Limb (tissue), 2 donors: ENCODE data around the gene STK33.
A peak's percentile ranks its signal among the peaks of the same experiment; 100 is the strongest.

ENCODE experiments used
- DNase-seq, 2 donors: peaks; one replicate each; pipeline ENCODE4 v3.0.0-alpha.2; 2016; ENCODE audit errors: extremely low spot score in 2 of 2

STK33 gene

DNA sequence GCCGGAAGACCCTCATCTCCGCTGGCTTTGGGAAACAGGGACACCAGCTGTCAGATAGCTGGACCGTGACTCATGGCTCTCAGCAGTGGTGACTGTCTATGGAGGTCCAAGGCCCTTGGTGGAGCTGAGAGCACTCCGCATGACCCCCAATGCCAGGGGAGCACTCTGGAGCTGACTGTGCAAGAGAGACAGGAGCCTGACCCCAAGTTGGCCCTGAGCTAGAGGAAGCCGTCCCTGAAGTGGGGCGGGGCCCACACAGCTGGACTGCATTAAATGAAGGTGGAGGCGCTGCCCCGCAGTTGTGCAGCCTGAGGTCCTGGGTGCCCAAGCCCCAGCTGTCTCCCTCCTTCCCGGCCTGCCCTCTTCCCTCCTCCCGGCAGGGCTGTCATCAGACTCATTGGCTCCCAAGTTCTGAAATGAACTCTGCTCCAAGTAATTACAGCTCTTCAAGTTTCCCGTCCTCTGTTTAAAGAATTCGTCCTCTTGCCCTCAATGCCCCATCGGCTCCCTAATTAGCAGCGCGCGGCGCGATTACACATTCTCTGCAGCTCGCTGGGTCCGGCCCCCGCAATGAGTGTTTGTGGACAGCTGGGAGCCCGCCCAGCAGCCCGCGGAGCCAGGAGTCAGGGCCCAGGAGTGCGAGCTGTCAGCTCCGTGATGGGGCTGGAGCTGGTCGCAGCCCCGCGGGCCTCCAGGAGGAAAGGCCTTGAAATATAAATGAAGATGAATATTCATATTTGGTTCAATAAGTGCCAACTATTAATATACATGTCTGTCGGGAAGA, 237.1 kb downstream of the STK33 start:
- DNase-seq: peak; percentile 16 to 51

DNA sequence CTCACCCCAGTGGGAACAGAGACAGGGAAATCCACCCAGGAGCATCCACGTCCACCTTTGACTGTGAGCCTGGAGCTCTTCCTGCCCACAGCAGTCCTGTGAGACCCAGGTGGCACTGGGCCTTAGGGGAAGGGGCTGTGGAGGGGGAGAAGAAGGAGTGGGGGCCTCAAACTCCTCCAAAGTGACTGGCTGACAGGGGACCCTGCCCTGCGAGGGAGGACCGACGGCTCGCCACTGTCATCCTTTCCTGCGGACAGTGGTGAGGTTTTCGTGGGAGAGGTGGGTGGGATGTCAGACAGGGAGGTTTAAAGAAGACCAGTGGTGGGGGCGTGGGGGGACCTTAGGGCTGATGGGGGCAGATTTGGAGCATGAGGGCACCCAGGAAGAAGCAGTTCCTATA, 237.8 kb downstream of the STK33 start:
- DNase-seq: no peak

GRCh38 chr11:8355416-8355742, 238.6 kb downstream of the STK33 start:
- no peak for DNase-seq

DNA sequence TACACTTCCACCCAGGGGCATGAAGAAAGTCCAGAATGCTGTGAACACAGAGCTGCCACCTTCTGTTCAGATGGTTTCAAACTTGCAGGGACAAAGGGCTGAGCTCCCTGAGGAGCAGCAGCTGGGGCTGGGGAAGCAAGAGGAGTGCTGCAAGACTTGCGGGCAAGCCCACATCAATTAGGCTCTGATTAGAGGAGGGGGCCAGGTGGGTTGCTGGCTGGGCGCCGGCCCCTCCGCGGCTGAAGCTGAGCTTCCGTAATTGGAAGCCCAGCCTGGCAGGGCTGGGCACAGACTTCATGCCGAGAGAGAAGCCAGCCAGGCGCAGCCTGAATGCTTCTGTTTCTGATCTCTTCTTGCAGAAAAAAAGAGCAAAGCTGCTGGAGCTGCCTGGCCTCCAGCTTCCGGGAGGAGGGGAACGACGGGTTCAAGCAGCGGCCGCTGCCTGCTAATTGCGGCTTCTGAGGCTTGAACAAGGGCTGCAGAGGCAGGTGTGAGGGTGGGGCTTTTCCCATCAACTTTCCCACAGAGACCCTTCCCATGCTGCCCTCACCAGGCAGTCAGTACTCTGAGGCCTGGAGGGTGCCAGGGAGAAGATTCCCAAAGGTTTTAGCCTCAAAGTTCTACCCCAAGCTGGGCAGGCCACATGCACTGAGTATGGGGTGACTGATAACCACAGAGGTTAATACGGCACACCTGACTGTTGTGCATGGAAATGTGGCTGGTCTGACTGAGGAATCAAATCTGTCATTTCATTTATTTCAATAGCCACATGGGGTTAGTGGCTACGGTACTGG, 239.2 kb downstream of the STK33 start:
- peak; percentile 48 to 59 for DNase-seq

DNA sequence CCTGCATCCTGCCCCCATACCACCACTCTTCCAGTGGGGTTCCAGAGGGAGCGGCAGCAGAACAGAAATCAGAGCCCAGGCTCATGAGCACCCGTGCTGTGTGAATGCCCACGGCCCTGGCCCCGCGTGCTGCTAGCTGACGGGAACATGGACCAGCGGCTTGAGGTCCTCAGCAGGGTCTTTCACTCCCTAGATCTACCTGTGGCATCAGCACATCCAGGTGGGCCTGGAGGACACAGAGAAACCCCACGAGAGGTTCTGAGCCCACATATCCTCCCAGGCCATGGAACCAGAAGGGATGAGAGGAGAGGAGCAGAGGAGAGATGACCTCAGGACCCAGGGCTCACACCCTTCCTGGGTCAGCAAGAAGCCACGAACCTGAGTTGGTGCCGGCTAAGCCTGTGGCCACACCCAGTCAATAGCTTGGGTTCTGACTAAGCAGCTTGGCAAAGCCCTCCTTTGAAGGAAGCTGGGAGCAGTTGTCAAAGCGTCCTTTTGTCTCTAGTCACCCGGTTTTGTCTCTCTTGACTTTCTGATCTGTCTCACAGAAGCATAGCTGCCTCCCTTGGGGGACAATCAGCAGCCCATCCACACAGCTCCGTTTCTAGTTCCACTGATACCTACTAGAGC, 241.0 kb downstream of the STK33 start:
- DNase-seq: no peak

DNA sequence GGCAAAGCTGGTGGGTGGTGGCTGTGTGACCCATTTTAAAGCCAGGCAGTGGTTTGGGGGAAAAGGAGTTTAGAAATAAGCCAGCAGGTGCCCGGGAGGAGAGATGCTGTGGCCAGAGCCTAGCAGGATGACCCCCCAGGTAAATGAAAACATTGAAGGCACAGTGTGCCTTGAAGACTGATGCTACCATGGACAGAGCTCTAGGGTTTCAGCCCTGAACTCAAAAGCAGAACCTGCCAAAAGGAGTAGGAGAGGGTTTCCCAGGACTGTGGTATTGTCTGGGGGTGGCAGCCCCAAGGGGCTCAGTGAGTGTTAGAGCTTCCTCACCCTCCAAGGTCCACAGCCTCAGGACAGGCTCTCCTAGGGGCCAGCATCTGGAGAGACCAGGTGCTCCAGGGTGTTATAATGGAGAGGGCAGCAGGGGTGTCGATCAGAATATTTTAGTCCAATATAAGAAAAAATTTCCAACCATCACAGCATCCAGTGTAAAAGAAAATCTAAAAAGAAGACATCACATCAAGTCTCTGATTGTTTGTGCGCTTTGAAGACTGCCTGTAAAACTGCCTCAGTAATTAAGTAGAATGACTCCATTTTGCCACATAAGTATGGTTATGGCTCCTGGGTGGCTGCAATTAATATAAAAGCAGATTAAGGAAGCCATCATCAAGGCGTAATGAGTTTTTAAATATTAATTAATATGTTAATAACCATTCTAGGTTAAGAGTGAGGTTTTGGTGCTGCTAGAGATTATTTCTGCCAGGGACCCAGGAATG, 241.7 kb downstream of the STK33 start:
- no peak for DNase-seq

- no peak for DNase-seq
Measured at GRCh38 chr11:8351223-8351622, 242.8 kb downstream of the STK33 start.

GRCh38 chr11:8347978-8348377, 246.1 kb downstream of the STK33 start:
- DNase-seq: no peak

GRCh38 chr11:8346157-8346755, 247.8 kb downstream of the STK33 start:
- DNase-seq: no peak

DNA sequence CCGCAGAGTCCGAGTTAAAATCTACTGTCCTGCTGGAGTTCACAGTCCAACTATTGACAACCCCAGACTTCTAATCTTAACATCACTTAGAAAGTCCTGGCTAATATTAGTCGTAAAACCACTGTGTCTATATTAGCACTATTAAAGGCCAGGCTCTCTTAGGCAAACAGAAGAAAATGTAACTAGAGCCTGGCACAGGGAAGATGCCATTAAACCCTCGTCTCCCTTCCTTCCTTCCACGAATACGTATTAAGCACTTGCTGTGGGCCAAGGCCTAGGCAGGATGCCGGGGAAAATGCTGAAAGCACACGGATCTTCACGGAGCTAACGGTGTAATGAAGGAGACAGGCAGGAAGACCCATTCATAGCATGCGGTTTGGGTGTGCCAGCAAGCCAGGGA, 248.8 kb downstream of the STK33 start:
- no peak for DNase-seq

GRCh38 chr11:8344346-8344745, 249.7 kb downstream of the STK33 start:
- DNase-seq: no peak

DNA sequence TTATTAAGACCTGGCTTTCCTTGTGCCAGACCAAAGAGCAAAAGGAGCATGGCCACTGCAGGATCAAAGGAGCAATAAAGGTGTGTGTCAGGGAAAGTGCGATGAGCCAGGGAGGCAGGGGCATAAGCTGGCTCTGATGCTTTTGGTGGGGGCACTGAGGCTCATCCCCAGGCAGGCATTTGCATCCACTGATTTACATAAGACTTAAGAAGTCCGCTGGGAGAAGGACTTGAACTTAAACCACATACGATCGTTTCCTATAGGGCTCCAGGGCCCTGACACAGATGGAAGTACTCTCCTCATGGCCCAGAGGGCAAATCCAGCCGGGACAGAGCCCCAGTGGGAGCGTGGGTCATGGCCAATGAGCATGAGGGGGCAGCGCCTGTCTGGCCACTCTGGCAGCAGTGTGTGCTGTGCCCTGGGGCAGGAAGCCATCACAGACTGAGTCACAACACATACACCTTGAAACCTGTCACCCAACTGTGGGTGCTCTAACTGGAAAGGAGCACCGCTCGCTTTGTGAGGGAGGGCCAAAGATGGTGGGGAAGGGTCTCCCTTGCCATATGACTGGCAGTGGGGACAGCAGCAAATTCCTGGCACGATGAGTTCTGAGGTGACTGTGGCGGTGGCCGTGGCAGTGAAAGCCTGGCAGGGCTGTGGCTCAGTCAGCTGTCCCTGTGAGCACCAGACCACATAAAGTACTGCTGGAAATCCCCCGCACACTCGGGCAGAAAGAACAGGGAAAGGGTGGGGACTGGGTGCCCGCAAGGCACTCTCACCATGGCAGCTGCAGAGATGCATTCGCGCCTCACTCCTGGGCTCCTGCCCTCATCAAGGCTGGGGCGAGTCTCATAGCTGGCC, 251.0 kb downstream of the STK33 start:
- no peak for DNase-seq

DNA sequence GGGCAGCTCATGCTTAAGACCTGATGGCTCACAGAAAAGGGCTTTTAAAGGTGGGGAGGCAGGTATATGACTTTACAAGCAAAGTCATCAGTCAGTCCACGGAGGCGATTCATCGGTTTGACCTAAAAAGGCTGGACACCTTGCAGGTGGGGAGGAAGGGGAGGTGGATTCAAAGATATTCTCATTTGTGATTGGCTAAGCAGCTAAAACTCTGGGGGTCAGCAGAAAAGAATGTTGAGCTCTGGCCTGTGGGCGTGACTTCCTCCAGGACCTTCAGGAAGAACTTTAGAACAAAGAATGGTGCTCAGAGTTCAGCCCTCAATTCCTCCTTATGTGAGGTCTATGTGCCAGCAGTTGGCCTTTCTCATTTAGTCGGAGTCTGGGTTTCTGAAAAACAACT, 252.0 kb downstream of the STK33 start:
- no peak for DNase-seq
